ENCODE measurements around the gene BMPER. TPM values are rescaled to one million over a fixed set of nuclear protein-coding genes. Genes with fewer than 3 reads are reported as not detected.

BMPER gene
- total RNA-seq, 1 donor from 2014 or later: 0.56 TPM

DNA sequence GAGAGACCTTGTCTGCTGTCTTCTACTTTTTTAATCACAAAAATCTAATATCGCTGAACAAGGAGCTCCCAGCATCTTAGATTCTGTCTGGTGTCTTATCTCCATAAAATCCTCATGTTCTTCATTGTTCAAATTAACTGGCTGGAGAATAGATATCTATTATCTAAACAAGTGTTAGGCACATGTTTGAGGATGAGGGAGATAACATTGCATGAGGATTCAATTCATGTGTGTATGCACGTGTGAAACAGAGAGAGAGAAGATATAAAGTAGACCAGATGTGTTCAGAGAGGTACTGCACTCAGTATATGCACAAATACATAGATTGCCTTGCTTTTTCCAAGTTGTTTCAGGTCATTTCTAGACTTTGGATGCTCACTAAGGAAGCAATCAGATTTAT is 5.4 kb downstream of the BMPER start:
- no peak overlapping the region for H3K4me3 Mint-ChIP-seq (ENCODE audit: unreplicated experiment)
- H3K9me3 Mint-ChIP-seq (ENCODE audit: unreplicated experiment): no peaks in the 10 kb centered on the region
- H3K36me3 Mint-ChIP-seq (ENCODE audit: unreplicated experiment): no peaks in the 10 kb centered on the region
- no peak for DNase-seq (ENCODE audit: extremely low spot score, unreplicated experiment)
- H3K4me1 Mint-ChIP-seq (ENCODE audit: unreplicated experiment): no peaks in the 10 kb centered on the region
- TF ChIP-seq, protein P1, sequence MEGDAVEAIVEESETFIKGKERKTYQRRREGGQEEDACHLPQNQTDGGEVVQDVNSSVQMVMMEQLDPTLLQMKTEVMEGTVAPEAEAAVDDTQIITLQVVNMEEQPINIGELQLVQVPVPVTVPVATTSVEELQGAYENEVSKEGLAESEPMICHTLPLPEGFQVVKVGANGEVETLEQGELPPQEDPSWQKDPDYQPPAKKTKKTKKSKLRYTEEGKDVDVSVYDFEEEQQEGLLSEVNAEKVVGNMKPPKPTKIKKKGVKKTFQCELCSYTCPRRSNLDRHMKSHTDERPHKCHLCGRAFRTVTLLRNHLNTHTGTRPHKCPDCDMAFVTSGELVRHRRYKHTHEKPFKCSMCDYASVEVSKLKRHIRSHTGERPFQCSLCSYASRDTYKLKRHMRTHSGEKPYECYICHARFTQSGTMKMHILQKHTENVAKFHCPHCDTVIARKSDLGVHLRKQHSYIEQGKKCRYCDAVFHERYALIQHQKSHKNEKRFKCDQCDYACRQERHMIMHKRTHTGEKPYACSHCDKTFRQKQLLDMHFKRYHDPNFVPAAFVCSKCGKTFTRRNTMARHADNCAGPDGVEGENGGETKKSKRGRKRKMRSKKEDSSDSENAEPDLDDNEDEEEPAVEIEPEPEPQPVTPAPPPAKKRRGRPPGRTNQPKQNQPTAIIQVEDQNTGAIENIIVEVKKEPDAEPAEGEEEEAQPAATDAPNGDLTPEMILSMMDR (IDR thresholded peaks at IDR 0.05): no peak
- H3K27me3 Mint-ChIP-seq (ENCODE audit: unreplicated experiment): peaks cover 29% of the 10 kb centered on the region
- H3K27ac Mint-ChIP-seq (ENCODE audit: unreplicated experiment): no peak overlapping the region

DNA sequence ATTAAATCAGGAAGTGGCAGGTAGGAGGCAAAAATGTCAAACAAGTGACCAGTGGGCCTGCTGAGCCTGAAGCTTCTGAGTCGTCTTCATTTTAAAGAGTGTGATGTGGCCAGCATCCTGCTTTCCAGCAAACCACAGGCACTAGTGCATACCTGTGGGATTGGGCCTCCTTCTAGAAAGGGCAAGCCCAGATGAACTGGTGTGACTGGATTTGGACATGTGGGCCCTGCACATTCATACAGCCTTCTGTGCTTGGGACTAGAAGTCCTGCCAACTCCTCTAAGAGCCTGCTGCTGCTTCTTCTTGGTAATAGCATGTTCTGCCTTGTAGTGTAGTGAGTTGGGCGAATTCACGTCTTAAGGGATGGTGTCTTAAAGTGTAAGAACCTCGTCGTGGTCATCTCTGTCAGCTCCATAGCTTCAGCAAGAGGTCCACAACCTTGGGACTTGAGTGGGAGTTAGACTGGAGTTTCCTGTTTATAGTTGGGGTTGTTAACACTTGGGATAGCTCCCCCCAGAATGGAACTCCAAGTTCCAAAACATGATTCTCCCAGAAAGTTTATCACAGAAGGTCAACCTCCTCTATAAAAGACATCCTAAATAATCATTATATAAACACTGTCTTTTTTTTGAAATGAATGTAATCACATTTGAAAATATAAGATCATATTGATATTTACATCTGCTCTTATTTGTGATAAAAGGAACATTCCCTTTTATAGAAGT is 11.2 kb downstream of the BMPER start:
- Mint-ChIP-seq H3K9me3 (ENCODE audit: unreplicated experiment) (no peaks in the 10 kb centered on the region), H3K36me3 (ENCODE audit: unreplicated experiment) (no peaks in the 10 kb centered on the region), H3K4me3 (ENCODE audit: unreplicated experiment) (no peak overlapping the region), H3K27me3 (ENCODE audit: unreplicated experiment) (peaks cover 8% of the 10 kb centered on the region), H3K4me1 (ENCODE audit: unreplicated experiment) (peaks cover 4% of the 10 kb centered on the region), H3K27ac (ENCODE audit: unreplicated experiment) (no peak overlapping the region)
- TF ChIP-seq, protein P1 (IDR thresholded peaks at IDR 0.05): no peak
- no peak for DNase-seq (ENCODE audit: extremely low spot score, unreplicated experiment)

DNA sequence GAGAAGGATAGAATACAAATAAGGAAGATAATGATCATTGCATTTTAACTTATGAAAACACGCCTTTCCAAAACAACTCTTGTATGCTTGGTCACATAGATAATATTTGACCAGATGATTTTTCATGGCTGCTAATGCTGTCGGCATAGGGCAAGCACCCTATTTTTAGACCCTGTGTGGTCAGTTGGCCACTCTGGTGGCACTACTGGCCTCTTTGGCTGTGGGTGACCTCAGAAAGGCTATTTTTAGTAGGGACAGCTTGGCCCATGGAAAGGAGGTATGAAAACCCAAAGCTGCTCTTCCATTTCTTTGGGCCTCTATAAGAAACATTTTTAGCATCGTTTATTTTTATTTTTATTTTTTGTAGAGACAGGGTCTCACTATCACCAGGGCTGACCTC is 12.3 kb downstream of the BMPER start:
- TF ChIP-seq, protein P1 (IDR thresholded peaks at IDR 0.05): no peak
- Mint-ChIP-seq H3K27ac (ENCODE audit: unreplicated experiment) (no peak overlapping the region), H3K4me1 (ENCODE audit: unreplicated experiment) (peaks cover 4% of the 10 kb centered on the region), H3K36me3 (ENCODE audit: unreplicated experiment) (no peaks in the 10 kb centered on the region), H3K4me3 (ENCODE audit: unreplicated experiment) (no peak overlapping the region), H3K9me3 (ENCODE audit: unreplicated experiment) (no peaks in the 10 kb centered on the region), H3K27me3 (ENCODE audit: unreplicated experiment) (peaks cover 15% of the 10 kb centered on the region)
- DNase-seq (ENCODE audit: extremely low spot score, unreplicated experiment): no peak

DNA sequence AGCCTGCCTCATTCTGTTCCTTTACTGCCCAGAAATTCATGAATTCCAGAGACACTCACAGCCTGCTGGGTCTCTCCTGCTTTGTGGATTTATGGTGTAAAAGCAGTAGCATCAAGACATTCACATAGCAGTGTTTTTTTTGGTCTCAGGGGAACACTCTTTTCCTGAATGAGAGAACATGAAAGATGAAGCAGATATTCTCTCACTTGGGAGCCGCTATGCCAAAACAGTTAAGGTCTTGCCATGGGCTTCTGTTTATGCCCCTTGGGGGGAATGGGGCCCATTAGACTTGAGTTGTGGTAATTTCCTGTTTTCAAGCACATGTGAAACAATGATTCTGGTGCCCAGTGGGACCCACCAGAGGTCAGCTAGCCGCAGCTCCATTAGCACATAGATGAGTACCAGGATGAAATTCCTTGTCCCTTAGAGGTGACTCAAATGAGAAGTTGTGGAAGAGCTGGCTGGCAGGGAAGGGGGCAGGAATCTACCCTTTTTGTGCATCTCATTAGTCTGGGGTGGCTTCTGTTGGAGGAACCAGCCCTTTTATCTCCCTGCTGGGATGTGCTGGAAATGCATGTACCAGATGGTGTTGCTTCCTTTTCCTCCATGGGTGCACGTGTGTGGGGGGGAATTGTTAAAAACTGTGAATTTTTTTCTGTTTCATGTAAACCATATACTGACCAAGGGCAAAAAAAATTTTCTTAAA is 13.3 kb downstream of the BMPER start:
- no peak for DNase-seq (ENCODE audit: extremely low spot score, unreplicated experiment)
- TF ChIP-seq, protein P1 (IDR thresholded peaks at IDR 0.05): no peak
- Mint-ChIP-seq H3K27ac (ENCODE audit: unreplicated experiment) (no peak overlapping the region), H3K27me3 (ENCODE audit: unreplicated experiment) (peaks cover 15% of the 10 kb centered on the region), H3K9me3 (ENCODE audit: unreplicated experiment) (no peaks in the 10 kb centered on the region), H3K36me3 (ENCODE audit: unreplicated experiment) (no peaks in the 10 kb centered on the region), H3K4me1 (ENCODE audit: unreplicated experiment) (peaks cover 4% of the 10 kb centered on the region), H3K4me3 (ENCODE audit: unreplicated experiment) (no peak overlapping the region)

DNA sequence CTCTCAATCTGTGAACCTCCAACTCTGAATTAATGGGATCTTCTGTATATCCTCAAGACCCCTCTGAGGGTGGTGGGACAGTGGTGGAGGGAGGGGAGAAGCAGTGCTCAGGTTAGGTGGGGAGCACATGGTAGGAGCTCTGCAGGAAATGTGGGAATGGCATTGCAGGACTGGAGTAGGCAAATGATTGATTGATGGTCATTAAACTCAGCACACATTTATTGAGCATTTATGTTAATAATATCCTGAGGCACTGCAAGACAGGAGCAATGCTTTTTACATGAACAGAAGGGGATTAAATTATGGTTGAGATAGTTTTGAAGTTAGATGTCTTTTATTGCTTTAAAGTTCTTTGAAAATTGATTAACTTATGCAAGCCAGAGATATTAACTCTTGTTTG is 14.1 kb downstream of the BMPER start:
- Mint-ChIP-seq H3K4me3 (ENCODE audit: unreplicated experiment) (no peak overlapping the region), H3K9me3 (ENCODE audit: unreplicated experiment) (no peaks in the 10 kb centered on the region)
- TF ChIP-seq, protein P1 (IDR thresholded peaks at IDR 0.05): no peak

More for the DNA sequence above, 14.1 kb downstream of the BMPER start:
- H3K27me3 Mint-ChIP-seq (ENCODE audit: unreplicated experiment): peaks cover 15% of the 10 kb centered on the region
- no peak overlapping the region for H3K27ac Mint-ChIP-seq (ENCODE audit: unreplicated experiment)
- no peaks in the 10 kb centered on the region for H3K36me3 Mint-ChIP-seq (ENCODE audit: unreplicated experiment)
- peaks cover 4% of the 10 kb centered on the region for H3K4me1 Mint-ChIP-seq (ENCODE audit: unreplicated experiment)
- DNase-seq (ENCODE audit: extremely low spot score, unreplicated experiment): no peak
